Measurements from ENCODE around the gene TLR3.
"Not testable (repeated sequence)": the region's sequence is repeated elsewhere in the genome, so short reads cannot be mapped to it uniquely, and the experiment has no call there.

The TLR3 gene

GRCh38 chr4:186050135-186050534, 18.8 kb upstream of the TLR3 start:
- not testable (repeated sequence) for DNase-seq

GRCh38 chr4:186051096-186051495, 17.9 kb upstream of the TLR3 start:
- no peak for DNase-seq

- DNase-seq: no peak
Observed at GRCh38 chr4:186058253-186058979, 10.5 kb upstream of the TLR3 start.

GRCh38 chr4:186058980-186059316, 10.0 kb upstream of the TLR3 start:
- DNase-seq: no peak

GRCh38 chr4:186061921-186062320, 7.0 kb upstream of the TLR3 start:
- no peak for DNase-seq

- DNase-seq: peak; percentile 38
Observed at GRCh38 chr4:186067757-186068385, 1.1 kb upstream of the TLR3 start.

GRCh38 chr4:186069729-186070128, 773 bp downstream of the TLR3 start:
- no peak for DNase-seq

GRCh38 chr4:186072516-186072915, 3.6 kb downstream of the TLR3 start:
- DNase-seq: no peak

- no peak for DNase-seq
Observed at GRCh38 chr4:186074189-186074588, 5.2 kb downstream of the TLR3 start.

- no peak for DNase-seq
Observed at GRCh38 chr4:186078981-186079638, 10.2 kb downstream of the TLR3 start.

- no peak for DNase-seq
Observed at GRCh38 chr4:186079694-186080093, 10.7 kb downstream of the TLR3 start.

GRCh38 chr4:186081202-186081807, 12.3 kb downstream of the TLR3 start:
- DNase-seq: no peak

- no peak for DNase-seq
Observed at GRCh38 chr4:186082221-186082620, 13.3 kb downstream of the TLR3 start.

- DNase-seq: no peak
Observed at GRCh38 chr4:186088523-186088922, 19.6 kb downstream of the TLR3 start.

GRCh38 chr4:186092296-186092695, 23.3 kb downstream of the TLR3 start:
- no peak for DNase-seq

- DNase-seq: no peak
Observed at GRCh38 chr4:186095406-186095805, 26.4 kb downstream of the TLR3 start.

- DNase-seq: no peak
Observed at GRCh38 chr4:186096681-186097165, 27.8 kb downstream of the TLR3 start.

GRCh38 chr4:186097386-186097785, 28.4 kb downstream of the TLR3 start:
- DNase-seq: no peak

- DNase-seq: no peak
Observed at GRCh38 chr4:186102931-186103330, 34.0 kb downstream of the TLR3 start.

GRCh38 chr4:186104114-186104889, 35.3 kb downstream of the TLR3 start, which contains the start of gene FAM149A:
Gene FAM149A (plus strand): TSS chr4:186104704.
- DNase-seq: no peak

- DNase-seq: no peak
Observed at GRCh38 chr4:186104890-186105646, 36.1 kb downstream of the TLR3 start.
